HUES64 (cell line): ENCODE results near the gene SEC31A.
"Not testable (repeated sequence)": the region's sequence is repeated elsewhere in the genome, so short reads cannot be mapped to it uniquely, and the experiment has no call there.

Experiments used
- H3K27ac ChIP-seq: 2 replicates; pipeline ENCODE4 v1.7.0; 2013; ENCODE audit warnings: low read depth, low read length, inconsistent platforms
- H3K27me3 ChIP-seq: 2 replicates; pipeline ENCODE4 v1.6.1; 2013; ENCODE audit warnings: mild to moderate bottlenecking, low read length; ENCODE audit not compliant: insufficient read depth
- H3K36me3 ChIP-seq: 2 replicates; pipeline ENCODE4 v1.6.1; 2013; ENCODE audit warnings: mild to moderate bottlenecking, low read length; ENCODE audit not compliant: insufficient read depth
- H3K4me1 ChIP-seq: 2 replicates; pipeline ENCODE4 v1.6.1; 2013; ENCODE audit warnings: mild to moderate bottlenecking, low read length, moderate library complexity; ENCODE audit not compliant: insufficient read depth
- H3K4me3 ChIP-seq: 2 replicates; pipeline ENCODE4 v1.5.1; 2013; ENCODE audit warnings: mild to moderate bottlenecking, low read length, moderate library complexity
- H3K9ac ChIP-seq: 2 replicates; pipeline ENCODE4 v1.6.1; 2013; ENCODE audit warnings: mild to moderate bottlenecking, low read depth, low read length
- H3K9me3 ChIP-seq: 2 replicates; pipeline ENCODE4 v1.6.1; 2013; ENCODE audit warnings: low read depth, low read length; ENCODE audit not compliant: insufficient read depth
- WGBS: fragments of 150-250, 120-280 bp; methylation state at CpG from one replicate; pipeline ENCODE4 v1.1.7; 2013; ENCODE audit warnings: missing lambda C conversion rate; 5-methylcytosine and 5-hydroxymethylcytosine counted together

The SEC31A gene

DNA sequence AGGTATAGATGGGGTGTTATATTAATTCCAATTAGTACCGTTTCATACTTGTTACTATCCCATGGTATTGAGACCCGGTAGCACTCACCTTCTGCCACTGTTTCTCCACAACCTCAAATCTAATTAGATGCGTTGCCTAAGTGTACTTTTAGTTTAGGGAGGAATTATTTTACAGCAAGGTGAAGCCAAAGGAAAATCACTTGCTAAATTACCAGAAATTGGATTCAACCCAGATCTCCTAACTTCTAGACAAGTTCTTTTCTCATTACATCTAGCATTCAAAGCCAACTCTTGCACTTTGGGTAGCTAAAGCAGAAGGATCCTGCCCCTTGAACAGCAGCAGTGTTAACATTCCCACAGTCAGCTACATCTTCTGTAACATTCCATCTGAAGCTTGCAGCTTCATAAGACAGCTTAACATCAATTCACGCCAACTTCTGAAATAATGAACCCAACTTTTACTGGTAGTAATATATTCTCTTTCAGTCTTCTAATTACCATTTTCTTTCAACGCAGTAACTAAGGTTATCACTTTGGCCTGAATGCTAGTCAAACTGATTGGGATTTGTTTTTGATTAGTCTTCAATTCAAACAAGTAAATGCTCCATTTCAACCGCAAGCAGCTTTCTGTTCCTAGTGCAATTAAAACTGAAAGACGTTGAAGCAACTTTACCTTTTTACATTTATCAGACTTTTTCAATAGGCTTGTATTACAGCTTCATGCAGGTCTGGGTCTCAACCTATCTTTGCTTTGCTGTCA lies 934 bp upstream of the SEC31A start:
- peak overlapping the region; percentile 97 for H3K4me3 ChIP-seq
- H3K4me1 ChIP-seq, result peaks cover 6% of the 10 kb centered on the region; the same call in 1 of the 2 replicates
- H3K27me3 ChIP-seq, result no peaks in the 10 kb centered on the region
- peaks cover 42% of the 10 kb centered on the region for H3K36me3 ChIP-seq
- H3K9me3 ChIP-seq, result no peaks in the 10 kb centered on the region
- H3K9ac ChIP-seq, result peak overlapping the region; percentile 98
- 50% methylated on average over 5 of the region's 7 CpGs for WGBS
- peak overlapping the region; percentile 96 for H3K27ac ChIP-seq

GRCh38 chr4:82890528-82890900 lies 439 bp downstream of the SEC31A start:
- Histone ChIP-seq H3K9ac (peak overlapping the region; percentile 98), H3K27ac (peak overlapping the region; percentile 96), H3K27me3 (no peaks in the 10 kb centered on the region), H3K4me3 (peak overlapping the region; percentile 97), H3K4me1 (peaks cover 7% of the 10 kb centered on the region; the same call in 1 of the 2 replicates), H3K36me3 (peaks cover 31% of the 10 kb centered on the region), H3K9me3 (no peaks in the 10 kb centered on the region)
- under 1% methylated on average over 16 of the region's 16 CpGs for WGBS

DNA sequence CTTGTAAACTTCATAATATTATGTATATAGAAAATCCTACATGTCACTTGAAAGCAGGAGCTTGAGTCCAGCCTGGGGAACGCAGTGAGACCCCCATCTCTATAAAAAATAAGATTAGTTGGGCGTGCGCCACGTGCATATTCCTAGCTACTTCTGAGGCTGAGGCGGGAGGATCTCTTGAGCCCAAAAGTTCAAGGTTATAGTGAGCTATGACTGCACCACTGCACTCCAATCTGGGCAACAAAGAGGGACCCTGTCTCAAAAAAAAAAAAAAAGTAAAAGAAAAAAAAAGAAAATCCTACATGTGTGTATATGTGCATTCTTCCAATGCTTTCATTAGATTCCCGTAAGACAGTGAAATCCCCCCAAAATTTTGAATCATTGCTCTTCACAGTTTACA lies 1.7 kb downstream of the SEC31A start:
- Histone ChIP-seq H3K9ac (no peak overlapping the region), H3K9me3 (no peaks in the 10 kb centered on the region), H3K4me1 (peaks cover 7% of the 10 kb centered on the region; the same call in 1 of the 2 replicates), H3K4me3 (peak overlapping the region; percentile 97), H3K36me3 (peaks cover 22% of the 10 kb centered on the region), H3K27me3 (no peaks in the 10 kb centered on the region), H3K27ac (no peak overlapping the region)
- WGBS, result 92% methylated on average over 5 of the region's 6 CpGs

- Histone ChIP-seq H3K9me3 (no peaks in the 10 kb centered on the region), H3K4me3 (no peak overlapping the region), H3K36me3 (peaks cover 18% of the 10 kb centered on the region), H3K4me1 (0 out of 2 replicates have a peak, but pooled peaks cover 7% of the 10 kb centered on the region), H3K9ac (no peak overlapping the region; the same call in 1 of the 2 replicates), H3K27ac (no peak overlapping the region), H3K27me3 (no peaks in the 10 kb centered on the region)
- WGBS, result 93% methylated on average over 5 of the region's 5 CpGs
These were observed 4.6 kb downstream of the SEC31A start for GRCh38 chr4:82886147-82886942.

DNA sequence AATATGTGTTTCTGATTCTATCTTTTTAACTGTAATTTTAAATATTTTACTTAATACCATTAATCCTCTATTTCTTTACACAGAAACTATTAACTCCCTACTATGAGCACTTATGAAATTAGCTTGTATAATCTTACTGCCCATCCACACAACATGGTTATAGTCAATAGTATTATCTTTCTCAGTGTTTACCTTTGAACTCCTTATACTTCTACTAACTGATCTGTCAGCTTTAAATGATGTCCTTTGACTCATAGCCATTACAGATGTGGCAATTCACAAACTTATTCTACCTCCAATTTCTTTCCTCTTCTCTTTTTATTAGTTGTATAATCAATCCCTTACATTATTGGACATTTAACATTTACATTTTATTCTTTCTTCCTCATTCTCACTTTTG lies 5.5 kb downstream of the SEC31A start:
- H3K36me3 ChIP-seq, result peaks cover 25% of the 10 kb centered on the region
- H3K27me3 ChIP-seq, result no peaks in the 10 kb centered on the region
- H3K9me3 ChIP-seq, result no peaks in the 10 kb centered on the region
- no peak overlapping the region for H3K27ac ChIP-seq
- 0 out of 2 replicates have a peak, but pooled peaks cover 7% of the 10 kb centered on the region for H3K4me1 ChIP-seq
- no peak overlapping the region for H3K9ac ChIP-seq
- no peak overlapping the region for H3K4me3 ChIP-seq

- WGBS, result 99% methylated on average over 4 of the region's 5 CpGs
- Histone ChIP-seq H3K9ac (no peak overlapping the region), H3K9me3 (no peaks in the 10 kb centered on the region), H3K27ac (no peak overlapping the region), H3K27me3 (no peaks in the 10 kb centered on the region), H3K4me1 (no peaks in the 10 kb centered on the region), H3K4me3 (no peak overlapping the region), H3K36me3 (peaks cover 98% of the 10 kb centered on the region)
These were observed 22.4 kb downstream of the SEC31A start for GRCh38 chr4:82868572-82868971.

DNA sequence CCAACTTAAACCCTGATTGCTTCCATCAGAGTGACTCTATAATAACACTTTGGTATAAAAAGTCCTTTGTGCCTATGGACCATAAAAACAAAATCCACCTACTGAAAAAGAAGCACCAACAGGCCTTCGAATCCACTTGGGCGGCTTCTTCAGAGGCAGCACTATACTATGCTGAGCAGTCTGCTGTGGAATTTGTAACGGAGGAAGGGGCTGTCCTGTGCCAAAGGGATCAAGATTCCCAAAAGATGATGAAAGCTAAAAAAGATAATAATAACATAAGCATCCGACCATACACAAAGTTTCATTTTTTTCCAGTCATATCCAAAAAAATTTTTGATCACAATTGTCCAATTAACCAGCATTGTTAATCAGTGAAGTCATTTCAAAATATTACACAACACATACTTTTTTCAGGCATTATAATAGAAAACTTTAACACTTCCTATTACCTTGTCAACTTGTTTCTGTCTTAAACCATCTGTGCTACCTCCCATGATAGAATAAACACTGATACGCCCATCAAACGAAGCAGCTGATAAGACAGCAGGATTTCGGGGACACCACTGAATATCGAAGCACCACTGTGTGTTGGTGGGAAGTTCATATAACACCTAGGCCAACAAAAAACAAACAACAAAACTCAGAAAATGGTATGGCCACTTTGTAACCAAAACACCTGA lies 24.1 kb downstream of the SEC31A start:
- WGBS, result 98% methylated on average over 7 of the region's 8 CpGs
- Histone ChIP-seq H3K9ac (no peak overlapping the region), H3K4me3 (no peak overlapping the region), H3K36me3 (peaks cover 97% of the 10 kb centered on the region), H3K27me3 (no peaks in the 10 kb centered on the region), H3K4me1 (no peaks in the 10 kb centered on the region), H3K9me3 (no peaks in the 10 kb centered on the region), H3K27ac (no peak overlapping the region)

GRCh38 chr4:82866033-82866432 lies 24.9 kb downstream of the SEC31A start:
- not testable (repeated sequence) for H3K4me3 ChIP-seq, H3K27ac ChIP-seq, H3K4me1 ChIP-seq, H3K27me3 ChIP-seq, H3K9ac ChIP-seq, H3K9me3 ChIP-seq
- peaks cover 95% of the 10 kb centered on the region for H3K36me3 ChIP-seq
- WGBS, result 93% methylated on average over 6 of the region's 6 CpGs

DNA sequence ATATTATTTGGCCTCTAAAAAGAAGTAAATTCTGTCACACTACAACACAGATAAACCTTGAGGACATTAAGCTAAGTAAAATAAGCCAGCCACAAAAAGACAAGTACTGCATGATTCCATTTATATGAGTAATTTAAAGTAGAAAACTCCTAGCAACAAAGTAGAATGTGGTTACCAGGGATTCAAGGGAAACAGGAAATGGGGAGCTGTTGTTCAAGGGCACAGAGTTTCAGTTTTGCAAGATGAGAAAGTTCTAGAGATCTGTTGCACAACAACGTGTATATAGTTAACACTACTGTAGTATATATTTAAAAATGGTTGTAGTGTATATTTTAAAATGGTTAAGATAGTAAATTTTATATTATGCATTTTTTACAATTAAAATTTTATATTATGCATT lies 25.4 kb downstream of the SEC31A start:
- no peaks in the 10 kb centered on the region for H3K9me3 ChIP-seq
- WGBS, result no CpG with 5 or more reads among the region's 1 CpG
- H3K4me1 ChIP-seq, result no peaks in the 10 kb centered on the region
- H3K9ac ChIP-seq, result no peak overlapping the region
- H3K36me3 ChIP-seq, result peaks cover 95% of the 10 kb centered on the region
- no peak overlapping the region for H3K27ac ChIP-seq
- H3K4me3 ChIP-seq, result no peak overlapping the region
- no peaks in the 10 kb centered on the region for H3K27me3 ChIP-seq

DNA sequence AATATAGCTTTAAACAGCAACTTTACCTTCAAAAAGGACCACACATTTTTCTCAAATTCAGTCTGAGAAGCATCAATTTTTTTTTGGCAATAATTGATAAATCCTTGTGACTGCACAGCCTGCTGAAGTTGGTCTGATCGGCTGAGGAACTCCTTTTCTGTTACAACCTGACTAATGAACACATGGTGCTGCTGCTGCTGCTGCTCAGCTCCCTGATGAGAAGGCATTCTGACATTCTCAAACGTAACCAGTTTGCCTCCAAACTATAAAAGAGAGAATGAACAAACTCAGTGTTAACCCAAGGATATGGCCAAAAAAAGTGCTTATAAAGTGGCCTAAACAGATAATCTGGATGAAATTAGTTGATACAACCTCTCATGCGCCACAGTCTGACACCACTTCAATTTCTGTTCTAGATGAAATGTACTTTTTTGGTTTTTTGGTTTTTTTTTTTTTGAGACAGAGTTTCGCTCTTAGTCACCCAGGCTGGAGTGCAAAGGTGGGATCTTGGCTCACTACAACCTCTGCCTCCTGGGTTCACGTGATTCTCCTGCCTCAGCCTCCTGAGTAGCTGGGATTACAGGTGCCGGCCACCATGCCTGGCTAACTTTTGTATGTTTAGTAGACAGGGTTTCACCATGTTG lies 26.5 kb downstream of the SEC31A start:
- Histone ChIP-seq H3K9me3 (no peaks in the 10 kb centered on the region), H3K4me1 (no peaks in the 10 kb centered on the region), H3K9ac (no peak overlapping the region), H3K36me3 (peaks cover 91% of the 10 kb centered on the region), H3K27ac (no peak overlapping the region), H3K27me3 (no peaks in the 10 kb centered on the region), H3K4me3 (no peak overlapping the region)
- WGBS, result 95% methylated on average over 6 of the region's 6 CpGs

- Histone ChIP-seq H3K4me3 (no peak overlapping the region), H3K27me3 (no peaks in the 10 kb centered on the region), H3K9me3 (no peaks in the 10 kb centered on the region), H3K27ac (no peak overlapping the region), H3K36me3 (peaks cover 82% of the 10 kb centered on the region), H3K4me1 (no peaks in the 10 kb centered on the region), H3K9ac (no peak overlapping the region)
These were observed 29.4 kb downstream of the SEC31A start for GRCh38 chr4:82861529-82861928.
